ENCODE results near the gene KCNE1. TPM values are rescaled to one million over a fixed set of nuclear protein-coding genes. Genes with fewer than 3 reads are reported as not detected.

Gene KCNE1
- total and polyA plus RNA-seq, 10 of the 15 experiments (the other 5 are each of a cell fraction or from before 2014, with no cell fraction given) = 0.06 to 0.18 (median 0.09) TPM; not detected in 5

GRCh38 chr21:34548781-34549376 is 36.9 kb upstream of the KCNE1 start:
- DNase-seq (ENCODE audit: low read depth, low spot score) (no peak), ATAC-seq (no peak), FAIRE-seq (no peak)
- no peak overlapping the region for H3K4me2 ChIP-seq (ENCODE audit: control insufficient read depth, insufficient read depth)
- intact Hi-C loops (cut with micrococcal nuclease; ENCODE audit: unreplicated experiment) = no loop called here
- CTCF ChIA-PET = no interaction called here
- 71% methylated on average over 11 of the region's 11 CpGs for WGBS (ENCODE audit: insufficient coverage, insufficient replicate concordance, low lambda C conversion rate, missing lambda C conversion rate)
- POLR2A ChIA-PET = no interaction called here
- H3K79me2 ChIP-seq (ENCODE audit: control insufficient read depth, insufficient read depth, low read length) = no peaks in the 10 kb centered on the region
- H3K27me3 ChIP-seq (replicated peaks in 1 of 2; ENCODE audit: control insufficient read depth in 2 of 2, insufficient read depth in 2 of 2, low read length in 1 of 2) = no peaks in the 10 kb centered on the region
- H4K20me1 ChIP-seq (ENCODE audit: control insufficient read depth, insufficient read depth) = no peaks in the 10 kb centered on the region
- TF ChIP-seq ZBTB11 (CRISPR knock-in tag; IDR thresholded peaks at IDR 0.05) = no peak
- TF ChIP-seq SIN3A (IDR thresholded peaks at IDR 0.05; ENCODE audit: low read depth, low read length) = no peak
- no peak for TF ChIP-seq RCOR1 (conservative IDR thresholded peaks at IDR 0.05; ENCODE audit: low read depth, low read length)
- TF ChIP-seq BCL3 (IDR thresholded peaks at IDR 0.05; ENCODE audit: borderline replicate concordance, insufficient read depth, low read depth, low read length, poor library complexity, severe bottlenecking) = no peak
- no peak for TF ChIP-seq IRF3 (IDR thresholded peaks at IDR 0.05)
- no peak for TF ChIP-seq ZNF622 (IDR thresholded peaks at IDR 0.05)
- no peak for TF ChIP-seq STAT3 (IDR thresholded peaks at IDR 0.05; ENCODE audit: low read depth, low read length)
- no peak for TF ChIP-seq SRF (IDR thresholded peaks at IDR 0.05; ENCODE audit: low read depth in 2 of 2, low read length in 2 of 2)
- TF ChIP-seq POLR2AphosphoS2 (IDR thresholded peaks at IDR 0.05; ENCODE audit: low read depth, low read length) = no peak
- TF ChIP-seq, protein P1, sequence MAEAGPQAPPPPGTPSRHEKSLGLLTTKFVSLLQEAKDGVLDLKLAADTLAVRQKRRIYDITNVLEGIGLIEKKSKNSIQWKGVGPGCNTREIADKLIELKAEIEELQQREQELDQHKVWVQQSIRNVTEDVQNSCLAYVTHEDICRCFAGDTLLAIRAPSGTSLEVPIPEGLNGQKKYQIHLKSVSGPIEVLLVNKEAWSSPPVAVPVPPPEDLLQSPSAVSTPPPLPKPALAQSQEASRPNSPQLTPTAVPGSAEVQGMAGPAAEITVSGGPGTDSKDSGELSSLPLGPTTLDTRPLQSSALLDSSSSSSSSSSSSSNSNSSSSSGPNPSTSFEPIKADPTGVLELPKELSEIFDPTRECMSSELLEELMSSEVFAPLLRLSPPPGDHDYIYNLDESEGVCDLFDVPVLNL (IDR thresholded peaks at IDR 0.05; ENCODE audit: low read depth, low read length) = no peak
- TF ChIP-seq TBL1XR1 (IDR thresholded peaks at IDR 0.05; ENCODE audit: low read depth, low read length) = no peak
- H3K9ac ChIP-seq (ENCODE audit: control insufficient read depth, insufficient read depth, low read length) = no peak overlapping the region
- SMC1A ChIA-PET (ENCODE audit: uncharacterized antibody, unreplicated experiment) = no interaction called here
- BruUV-seq (replicated peaks) = no TSS peak
- H3K36me3 ChIP-seq (ENCODE audit: control insufficient read depth in 2 of 2, insufficient read depth in 2 of 2, low read length in 1 of 2) = no peaks in the 10 kb centered on the region
- RAD21 ChIA-PET (ENCODE audit: unreplicated experiment) = no interaction called here
- no peak overlapping the region for H3K4me3 ChIP-seq
- no peak overlapping the region for H3K27ac ChIP-seq (ENCODE audit: control insufficient read depth, insufficient read depth)
- no peaks in the 10 kb centered on the region for H3K9me3 ChIP-seq (replicated peaks; ENCODE audit: control insufficient read depth, insufficient read depth, low read length)
- in situ Hi-C loops (cut with MboI) = no loop called here
- no peak overlapping the region for H2AFZ ChIP-seq (ENCODE audit: control insufficient read depth, low read depth, low read length)
- peaks cover 31% of the 10 kb centered on the region for H3K4me1 ChIP-seq (ENCODE audit: control insufficient read depth, insufficient read depth, low read length)

Data from GM12878 (cell line).